Kidney (tissue), 14 donors: Measurements from ENCODE around the gene GNB1L. TPM values are rescaled to one million over a fixed set of nuclear protein-coding genes. Genes with fewer than 3 reads are reported as not detected.

ENCODE experiments used
- DNase-seq, 5 donors: peaks; one replicate each; pipeline ENCODE4 v3.0.0-alpha.2; 2013 to 2020
- FAIRE-seq: peaks from 2 replicates; lab custom pipeline; 2012; peaks lifted over from hg19 to GRCh38; lab: Jason Lieb, UNC
- H3K27ac ChIP-seq, 2 donors: one replicate each; pipeline ENCODE4 v1.7.0; 2013; ENCODE audit warnings: low read depth in 2 of 2, low read length in 2 of 2, inconsistent platforms in 1 of 2
- H3K27me3 ChIP-seq: one replicate; pipeline ENCODE4 v1.7.1; 2013; ENCODE audit warnings: low read length, inconsistent platforms; ENCODE audit not compliant: control insufficient read depth, insufficient read depth
- H3K36me3 ChIP-seq, 3 donors: one replicate each; pipeline versions ENCODE4 v1.7.0 to v1.7.1; 2013; ENCODE audit warnings: low read length in 3 of 3, control low read depth in 1 of 3, inconsistent platforms in 1 of 3; ENCODE audit not compliant: insufficient read depth in 3 of 3, control insufficient read depth in 2 of 3
- H3K4me1 ChIP-seq, 3 donors: one replicate each; pipeline versions ENCODE4 v1.7.0 to v1.7.1; 2013; ENCODE audit warnings: low read length in 3 of 3, inconsistent platforms in 1 of 3, low read depth in 1 of 3; ENCODE audit not compliant: control insufficient read depth in 2 of 3, insufficient read depth in 2 of 3
- H3K4me3 ChIP-seq, 3 donors: one replicate each; pipeline versions ENCODE4 v1.7.0 to v1.8.1; 2013; ENCODE audit warnings: low read length in 3 of 3, control low read depth in 1 of 3, inconsistent platforms in 1 of 3
- H3K9ac ChIP-seq, 3 donors: one replicate each; pipeline versions ENCODE4 v1.7.0 to v1.7.1; 2013; ENCODE audit warnings: low read length in 3 of 3, control low read depth in 1 of 3, inconsistent platforms in 1 of 3
- H3K9me3 ChIP-seq, 3 donors: one replicate each; pipeline versions ENCODE4 v1.7.0 to v1.7.1; 2013; ENCODE audit warnings: low read length in 3 of 3, control low read depth in 1 of 3, inconsistent platforms in 1 of 3; ENCODE audit not compliant: control insufficient read depth in 2 of 3, insufficient read depth in 1 of 3
- CTCF ChIP-seq: IDR thresholded peaks from 3 replicates; pipeline ENCODE4 v1.5.1; 2012; ENCODE audit warnings: mild to moderate bottlenecking, moderate library complexity, borderline replicate concordance; ENCODE audit not compliant: insufficient read depth; ENCODE audit errors: extremely low read depth
- intact Hi-C: fragments of 100-400 bp; cut with DNase I; formaldehyde crosslinking; loops from one replicate; pipeline ENCODE4 v1.11.1; 2022
- polyA plus RNA-seq: library from polyadenylated mRNA; stranded (reverse); fragments of 350-450 nt; fragmentation: Illumina TruSeq; extraction: RNeasy Lipid Tissue Mini Kit (QIAGEN cat#74804); gene quantifications from one replicate; pipeline ENCODE4 v1.2.3, GENCODE V29; 2014; ENCODE audit warnings: low read depth, low replicate concordance; ENCODE audit not compliant: insufficient read depth
- total RNA-seq: library from RNA; stranded (reverse); fragmentation: NEBNext Ultra II Directional; extraction: Animal tissue kit (Norgen Biotek cat#: 25700); gene quantifications from one replicate; pipeline ENCODE4 v1.2.1, GENCODE V29; 2021
- donor health status: control.
- donor health status: control.
- donor health status: control.
- donor health status: control.
- donor health status: control.
- donor health status: DM: yes; HTN: yes; CAD: no.
- donor health status: Normal renal cell carcinoma (clear cell type).

GNB1L gene
- total and polyA plus RNA-seq, 2 donors from 2014 or later, result 4.0 to 4.4 TPM

GRCh38 chr22:19753996-19754700, 100.5 kb downstream of the GNB1L start:
- intact Hi-C loops, result no loop called here
- Histone ChIP-seq H3K27me3 (peaks cover 37% of the 10 kb centered on the region), H3K27ac (no peak overlapping the region), H3K4me3 (no peak overlapping the region), H3K9ac (no peak overlapping the region), H3K9me3 (no peaks in the 10 kb centered on the region), H3K36me3 (no peaks in the 10 kb centered on the region), H3K4me1 (peaks cover 0 to 2% (median 0%) of the 10 kb centered on the region in 3 donors)
- FAIRE-seq, result no peak
- TF ChIP-seq CTCF, result no peak
- no peak for DNase-seq

- H3K9me3 ChIP-seq, result no peaks in the 10 kb centered on the region
- DNase-seq (no peak), FAIRE-seq (no peak)
- H3K27ac ChIP-seq, result no peak overlapping the region
- intact Hi-C loops, result no loop called here
- no peak for TF ChIP-seq CTCF
- H3K36me3 ChIP-seq, result no peaks in the 10 kb centered on the region
- peaks cover 39% of the 10 kb centered on the region for H3K27me3 ChIP-seq
- no peak overlapping the region for H3K9ac ChIP-seq
- no peak overlapping the region for H3K4me3 ChIP-seq
- H3K4me1 ChIP-seq, result peaks cover 0 to 2% (median 0%) of the 10 kb centered on the region in 3 donors
Measured at GRCh38 chr22:19753090-19753842, 101.4 kb downstream of the GNB1L start.

- no peaks in the 10 kb centered on the region for H3K36me3 ChIP-seq
- peaks cover 31% of the 10 kb centered on the region for H3K27me3 ChIP-seq
- H3K4me3 ChIP-seq, result no peak overlapping the region
- DNase-seq, result no peak
- TF ChIP-seq CTCF, result no peak
- intact Hi-C loops, result no loop called here
- no peak for FAIRE-seq
- H3K9me3 ChIP-seq, result no peaks in the 10 kb centered on the region
- no peaks in the 10 kb centered on the region for H3K4me1 ChIP-seq
- no peak overlapping the region for H3K27ac ChIP-seq
- no peak overlapping the region for H3K9ac ChIP-seq
Measured at GRCh38 chr22:19751497-19752245, 103.0 kb downstream of the GNB1L start.
